GM19455 (cell line): Measurements from ENCODE around the gene TDO2.
"Not testable (repeated sequence)": the region's sequence is repeated elsewhere in the genome, so short reads cannot be mapped to it uniquely, and the experiment has no call there.

Source experiments
- ATAC-seq: cut with Tn5 transposase; IDR thresholded peaks from one replicate; pipeline ENCODE4 v1.9.1; 2021; ENCODE audit not compliant: unreplicated experiment

Gene TDO2

GRCh38 chr4:155906554-155907247, 3.2 kb downstream of the TDO2 start:
- no peak for ATAC-seq

GRCh38 chr4:155907556-155907955, 4.1 kb downstream of the TDO2 start:
- no peak for ATAC-seq

- ATAC-seq: no peak
These were observed 5.0 kb downstream of the TDO2 start for GRCh38 chr4:155908187-155909139.

- no peak for ATAC-seq
These were observed 6.2 kb downstream of the TDO2 start for GRCh38 chr4:155909615-155910226.

GRCh38 chr4:155911905-155912304, 8.4 kb downstream of the TDO2 start:
- no peak for ATAC-seq

GRCh38 chr4:155914782-155915181, 11.3 kb downstream of the TDO2 start:
- ATAC-seq: no peak

GRCh38 chr4:155921597-155921996, 18.1 kb downstream of the TDO2 start:
- no peak for ATAC-seq

GRCh38 chr4:155924637-155925036, 21.1 kb downstream of the TDO2 start:
- no peak for ATAC-seq

- no peak for ATAC-seq
These were observed 26.3 kb downstream of the TDO2 start for GRCh38 chr4:155929833-155930232.

GRCh38 chr4:155930330-155930729, 26.8 kb downstream of the TDO2 start:
- ATAC-seq: no peak

GRCh38 chr4:155931634-155932033, 28.1 kb downstream of the TDO2 start:
- no peak for ATAC-seq

GRCh38 chr4:155934634-155935033, 31.1 kb downstream of the TDO2 start:
- ATAC-seq: not testable (repeated sequence)

GRCh38 chr4:155935389-155935986, 32.0 kb downstream of the TDO2 start:
- no peak for ATAC-seq

GRCh38 chr4:155941085-155941790, 37.7 kb downstream of the TDO2 start:
- ATAC-seq: no peak

GRCh38 chr4:155941820-155942219, 38.3 kb downstream of the TDO2 start:
- ATAC-seq: no peak

GRCh38 chr4:155943605-155944291, 40.3 kb downstream of the TDO2 start:
- ATAC-seq: no peak

- ATAC-seq: no peak
These were observed 41.0 kb downstream of the TDO2 start for GRCh38 chr4:155944516-155944915.

- ATAC-seq: no peak
These were observed 43.0 kb downstream of the TDO2 start for GRCh38 chr4:155946486-155946885.

GRCh38 chr4:155948541-155948940, 45.0 kb downstream of the TDO2 start:
- ATAC-seq: no peak

- no peak for ATAC-seq
These were observed 47.0 kb downstream of the TDO2 start for GRCh38 chr4:155950461-155950860.
